ENCODE measurements around the gene FARP1.
"Not testable (repeated sequence)": the region's sequence is repeated elsewhere in the genome, so short reads cannot be mapped to it uniquely, and the experiment has no call there.

FARP1 gene

GRCh38 chr13:98267080-98267912 is 124.4 kb downstream of the FARP1 start:
- DNase-seq, result no peak

GRCh38 chr13:98269386-98269785 is 126.5 kb downstream of the FARP1 start:
- no peak for DNase-seq

- no peak for DNase-seq
Observed at GRCh38 chr13:98270819-98271218, 127.9 kb downstream of the FARP1 start.

GRCh38 chr13:98271646-98272045 is 128.8 kb downstream of the FARP1 start:
- DNase-seq, result not testable (repeated sequence)

- DNase-seq, result no peak
Observed at GRCh38 chr13:98272549-98272948, 129.7 kb downstream of the FARP1 start.

GRCh38 chr13:98273067-98273823 is 130.4 kb downstream of the FARP1 start:
- DNase-seq, result no peak

- no peak for DNase-seq
Observed at GRCh38 chr13:98273824-98274742, 131.2 kb downstream of the FARP1 start.

GRCh38 chr13:98274921-98275487 is 132.1 kb downstream of the FARP1 start:
- DNase-seq, result no peak

GRCh38 chr13:98275681-98276171 is 132.8 kb downstream of the FARP1 start:
- no peak for DNase-seq

GRCh38 chr13:98276486-98276885 is 133.6 kb downstream of the FARP1 start:
- no peak for DNase-seq

GRCh38 chr13:98278068-98278724 is 135.3 kb downstream of the FARP1 start:
- no peak for DNase-seq

GRCh38 chr13:98279473-98280175 is 136.7 kb downstream of the FARP1 start:
- no peak for DNase-seq

- no peak for DNase-seq
Observed at GRCh38 chr13:98280176-98280510, 137.2 kb downstream of the FARP1 start.

GRCh38 chr13:98284679-98285078 is 141.8 kb downstream of the FARP1 start:
- DNase-seq, result peak; percentile 27

GRCh38 chr13:98285317-98285716 is 142.4 kb downstream of the FARP1 start:
- peak; percentile 79 for DNase-seq

- DNase-seq, result peak; percentile 36
Observed at GRCh38 chr13:98285852-98286594, 143.1 kb downstream of the FARP1 start.

- peak; percentile 24 for DNase-seq
Observed at GRCh38 chr13:98286799-98287198, 143.9 kb downstream of the FARP1 start.

- DNase-seq, result no peak
Observed at GRCh38 chr13:98288211-98288610, 145.3 kb downstream of the FARP1 start.

- DNase-seq, result no peak
Observed at GRCh38 chr13:98289339-98289945, 146.5 kb downstream of the FARP1 start.

GRCh38 chr13:98290261-98290660 is 147.4 kb downstream of the FARP1 start:
- DNase-seq, result no peak

All from DMS79 (cell line).